ENCODE measurements around the gene MYOC.
"Not testable (repeated sequence)": the region's sequence is repeated elsewhere in the genome, so short reads cannot be mapped to it uniquely, and the experiment has no call there.

Gene MYOC

GRCh38 chr1:171645553-171646248 lies 6.8 kb downstream of the MYOC start:
- peak; percentile 77 for DNase-seq

- DNase-seq, result peak; percentile 86
Observed at GRCh38 chr1:171644805-171645483, 7.5 kb downstream of the MYOC start.

GRCh38 chr1:171643156-171643555 lies 9.3 kb downstream of the MYOC start:
- no peak for DNase-seq

- DNase-seq, result no peak
Observed at GRCh38 chr1:171642197-171642596, 10.3 kb downstream of the MYOC start.

GRCh38 chr1:171641076-171641864 lies 11.2 kb downstream of the MYOC start:
- DNase-seq, result no peak

- no peak for DNase-seq
Observed at GRCh38 chr1:171640225-171640624, 12.3 kb downstream of the MYOC start.

- no peak for DNase-seq
Observed at GRCh38 chr1:171637928-171638576, 14.4 kb downstream of the MYOC start.

- no peak for DNase-seq
Observed at GRCh38 chr1:171636141-171636540, 16.3 kb downstream of the MYOC start.

GRCh38 chr1:171635661-171636060 lies 16.8 kb downstream of the MYOC start:
- DNase-seq, result no peak

GRCh38 chr1:171628225-171628624 lies 24.3 kb downstream of the MYOC start:
- no peak for DNase-seq

GRCh38 chr1:171627020-171627419 lies 25.5 kb downstream of the MYOC start:
- DNase-seq, result no peak

GRCh38 chr1:171625225-171625624 lies 27.3 kb downstream of the MYOC start:
- DNase-seq, result no peak

- no peak for DNase-seq
Observed at GRCh38 chr1:171623651-171624331, 28.7 kb downstream of the MYOC start.

- no peak for DNase-seq
Observed at GRCh38 chr1:171622152-171622462, 30.4 kb downstream of the MYOC start, which contains the start of gene MYOCOS. TSS of gene MYOCOS (plus strand) at chr1:171622243. CDS start at chr1:171623884, 1,641 bp downstream.

GRCh38 chr1:171616586-171616985 lies 35.9 kb downstream of the MYOC start:
- no peak for DNase-seq

- not testable (repeated sequence) for DNase-seq
Observed at GRCh38 chr1:171615122-171615906, 37.2 kb downstream of the MYOC start.

GRCh38 chr1:171613282-171613681 lies 39.2 kb downstream of the MYOC start:
- DNase-seq, result no peak

- no peak for DNase-seq
Observed at GRCh38 chr1:171611306-171611705, 41.2 kb downstream of the MYOC start.

GRCh38 chr1:171610385-171610784 lies 42.1 kb downstream of the MYOC start:
- DNase-seq, result no peak

- DNase-seq, result no peak
Observed at GRCh38 chr1:171606402-171606941, 46.0 kb downstream of the MYOC start.

- DNase-seq, result not testable (repeated sequence)
Observed at GRCh38 chr1:171603042-171603441, 49.4 kb downstream of the MYOC start.

GRCh38 chr1:171600862-171601261 lies 51.6 kb downstream of the MYOC start:
- DNase-seq, result no peak

Measured in left hindlimb (tissue), 1 donor.